ENCODE data around the gene NAV1.

The NAV1 gene

GRCh38 chr1:201525193-201525778, 13.6 kb upstream of the NAV1 start:
- no peak for DNase-seq

GRCh38 chr1:201527879-201528278, 11.0 kb upstream of the NAV1 start:
- DNase-seq: no peak

- no peak for DNase-seq
Observed at GRCh38 chr1:201528631-201529252, 10.2 kb upstream of the NAV1 start.

GRCh38 chr1:201530741-201531531, 8.0 kb upstream of the NAV1 start:
- peak; percentile 55 for DNase-seq

- DNase-seq: peak; percentile 87
Observed at GRCh38 chr1:201531551-201532425, 7.1 kb upstream of the NAV1 start.

GRCh38 chr1:201533836-201534235, 5.1 kb upstream of the NAV1 start:
- no peak for DNase-seq

GRCh38 chr1:201535046-201535918, 3.6 kb upstream of the NAV1 start:
- DNase-seq: no peak

- no peak for DNase-seq
Observed at GRCh38 chr1:201535919-201536245, 3.0 kb upstream of the NAV1 start.

GRCh38 chr1:201536558-201536957, 2.4 kb upstream of the NAV1 start:
- DNase-seq: no peak

- no peak for DNase-seq
Observed at GRCh38 chr1:201537028-201537427, 1.9 kb upstream of the NAV1 start.

GRCh38 chr1:201537467-201537866, 1.5 kb upstream of the NAV1 start:
- no peak for DNase-seq

GRCh38 chr1:201537891-201538611, 876 bp upstream of the NAV1 start:
- no peak for DNase-seq

GRCh38 chr1:201539561-201540431, 869 bp downstream of the NAV1 start:
- DNase-seq: peak; percentile 36

- DNase-seq: no peak
Observed at GRCh38 chr1:201540846-201541735, 2.2 kb downstream of the NAV1 start.

- no peak for DNase-seq
Observed at GRCh38 chr1:201542309-201543035, 3.5 kb downstream of the NAV1 start.

GRCh38 chr1:201543871-201544642, 5.1 kb downstream of the NAV1 start:
- no peak for DNase-seq

GRCh38 chr1:201544710-201545109, 5.8 kb downstream of the NAV1 start:
- DNase-seq: no peak
